Measurements from ENCODE around the gene FYN. TPM values are rescaled to one million over a fixed set of nuclear protein-coding genes. Genes with fewer than 3 reads are reported as not detected.

Gene FYN
- total and polyA plus RNA-seq, 2 of the 13 experiments (the other 11 are each of a cell fraction or from before 2014, with no cell fraction given), result 15.5 to 24.6 TPM

DNA sequence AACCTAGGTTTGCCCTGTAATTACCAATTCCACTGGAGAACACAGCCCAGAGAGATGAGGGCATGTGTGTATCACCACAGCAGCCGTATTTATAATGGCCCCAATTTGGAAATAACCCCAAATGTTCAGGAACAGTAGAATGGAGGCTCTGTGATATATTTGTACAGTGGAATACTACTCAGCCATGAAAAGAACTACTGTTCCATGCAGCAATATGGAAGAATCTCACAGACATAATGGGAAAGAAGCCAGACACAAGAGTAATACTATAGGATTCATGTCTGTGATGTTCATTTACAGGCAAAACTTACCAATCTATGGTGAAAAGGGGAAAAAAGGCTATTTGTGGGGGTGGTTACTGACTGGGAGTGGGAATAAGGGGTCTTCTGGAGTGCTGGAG lies 183.8 kb downstream of the FYN start (continued):
- no peak for TF ChIP-seq ZNF337 (CRISPR knock-in tag; IDR thresholded peaks at IDR 0.05; ENCODE audit: borderline replicate concordance, low read depth)
- TF ChIP-seq, protein P1, sequence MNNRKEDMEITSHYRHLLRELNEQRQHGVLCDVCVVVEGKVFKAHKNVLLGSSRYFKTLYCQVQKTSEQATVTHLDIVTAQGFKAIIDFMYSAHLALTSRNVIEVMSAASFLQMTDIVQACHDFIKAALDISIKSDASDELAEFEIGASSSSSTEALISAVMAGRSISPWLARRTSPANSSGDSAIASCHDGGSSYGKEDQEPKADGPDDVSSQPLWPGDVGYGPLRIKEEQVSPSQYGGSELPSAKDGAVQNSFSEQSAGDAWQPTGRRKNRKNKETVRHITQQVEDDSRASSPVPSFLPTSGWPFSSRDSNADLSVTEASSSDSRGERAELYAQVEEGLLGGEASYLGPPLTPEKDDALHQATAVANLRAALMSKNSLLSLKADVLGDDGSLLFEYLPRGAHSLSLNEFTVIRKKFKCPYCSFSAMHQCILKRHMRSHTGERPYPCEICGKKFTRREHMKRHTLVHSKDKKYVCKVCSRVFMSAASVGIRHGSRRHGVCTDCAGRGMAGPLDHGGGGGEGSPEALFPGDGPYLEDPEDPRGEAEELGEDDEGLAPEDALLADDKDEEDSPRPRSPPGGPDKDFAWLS (CRISPR knock-in tag; IDR thresholded peaks at IDR 0.05; ENCODE audit: borderline replicate concordance), result no peak
- TF ChIP-seq, protein P2, sequence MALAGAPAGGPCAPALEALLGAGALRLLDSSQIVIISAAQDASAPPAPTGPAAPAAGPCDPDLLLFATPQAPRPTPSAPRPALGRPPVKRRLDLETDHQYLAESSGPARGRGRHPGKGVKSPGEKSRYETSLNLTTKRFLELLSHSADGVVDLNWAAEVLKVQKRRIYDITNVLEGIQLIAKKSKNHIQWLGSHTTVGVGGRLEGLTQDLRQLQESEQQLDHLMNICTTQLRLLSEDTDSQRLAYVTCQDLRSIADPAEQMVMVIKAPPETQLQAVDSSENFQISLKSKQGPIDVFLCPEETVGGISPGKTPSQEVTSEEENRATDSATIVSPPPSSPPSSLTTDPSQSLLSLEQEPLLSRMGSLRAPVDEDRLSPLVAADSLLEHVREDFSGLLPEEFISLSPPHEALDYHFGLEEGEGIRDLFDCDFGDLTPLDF (CRISPR knock-in tag; IDR thresholded peaks at IDR 0.05), result no peak
- no peak for TF ChIP-seq ZBTB20 (CRISPR knock-in tag; IDR thresholded peaks at IDR 0.05; ENCODE audit: borderline replicate concordance, low read depth)
- TF ChIP-seq, protein P3, sequence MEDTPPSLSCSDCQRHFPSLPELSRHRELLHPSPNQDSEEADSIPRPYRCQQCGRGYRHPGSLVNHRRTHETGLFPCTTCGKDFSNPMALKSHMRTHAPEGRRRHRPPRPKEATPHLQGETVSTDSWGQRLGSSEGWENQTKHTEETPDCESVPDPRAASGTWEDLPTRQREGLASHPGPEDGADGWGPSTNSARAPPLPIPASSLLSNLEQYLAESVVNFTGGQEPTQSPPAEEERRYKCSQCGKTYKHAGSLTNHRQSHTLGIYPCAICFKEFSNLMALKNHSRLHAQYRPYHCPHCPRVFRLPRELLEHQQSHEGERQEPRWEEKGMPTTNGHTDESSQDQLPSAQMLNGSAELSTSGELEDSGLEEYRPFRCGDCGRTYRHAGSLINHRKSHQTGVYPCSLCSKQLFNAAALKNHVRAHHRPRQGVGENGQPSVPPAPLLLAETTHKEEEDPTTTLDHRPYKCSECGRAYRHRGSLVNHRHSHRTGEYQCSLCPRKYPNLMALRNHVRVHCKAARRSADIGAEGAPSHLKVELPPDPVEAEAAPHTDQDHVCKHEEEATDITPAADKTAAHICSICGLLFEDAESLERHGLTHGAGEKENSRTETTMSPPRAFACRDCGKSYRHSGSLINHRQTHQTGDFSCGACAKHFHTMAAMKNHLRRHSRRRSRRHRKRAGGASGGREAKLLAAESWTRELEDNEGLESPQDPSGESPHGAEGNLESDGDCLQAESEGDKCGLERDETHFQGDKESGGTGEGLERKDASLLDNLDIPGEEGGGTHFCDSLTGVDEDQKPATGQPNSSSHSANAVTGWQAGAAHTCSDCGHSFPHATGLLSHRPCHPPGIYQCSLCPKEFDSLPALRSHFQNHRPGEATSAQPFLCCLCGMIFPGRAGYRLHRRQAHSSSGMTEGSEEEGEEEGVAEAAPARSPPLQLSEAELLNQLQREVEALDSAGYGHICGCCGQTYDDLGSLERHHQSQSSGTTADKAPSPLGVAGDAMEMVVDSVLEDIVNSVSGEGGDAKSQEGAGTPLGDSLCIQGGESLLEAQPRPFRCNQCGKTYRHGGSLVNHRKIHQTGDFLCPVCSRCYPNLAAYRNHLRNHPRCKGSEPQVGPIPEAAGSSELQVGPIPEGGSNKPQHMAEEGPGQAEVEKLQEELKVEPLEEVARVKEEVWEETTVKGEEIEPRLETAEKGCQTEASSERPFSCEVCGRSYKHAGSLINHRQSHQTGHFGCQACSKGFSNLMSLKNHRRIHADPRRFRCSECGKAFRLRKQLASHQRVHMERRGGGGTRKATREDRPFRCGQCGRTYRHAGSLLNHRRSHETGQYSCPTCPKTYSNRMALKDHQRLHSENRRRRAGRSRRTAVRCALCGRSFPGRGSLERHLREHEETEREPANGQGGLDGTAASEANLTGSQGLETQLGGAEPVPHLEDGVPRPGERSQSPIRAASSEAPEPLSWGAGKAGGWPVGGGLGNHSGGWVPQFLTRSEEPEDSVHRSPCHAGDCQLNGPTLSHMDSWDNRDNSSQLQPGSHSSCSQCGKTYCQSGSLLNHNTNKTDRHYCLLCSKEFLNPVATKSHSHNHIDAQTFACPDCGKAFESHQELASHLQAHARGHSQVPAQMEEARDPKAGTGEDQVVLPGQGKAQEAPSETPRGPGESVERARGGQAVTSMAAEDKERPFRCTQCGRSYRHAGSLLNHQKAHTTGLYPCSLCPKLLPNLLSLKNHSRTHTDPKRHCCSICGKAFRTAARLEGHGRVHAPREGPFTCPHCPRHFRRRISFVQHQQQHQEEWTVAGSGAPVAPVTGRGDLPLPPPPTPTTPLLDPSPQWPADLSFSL (CRISPR knock-in tag; IDR thresholded peaks at IDR 0.05), result no peak

Measured in HepG2 (cell line).